GM21515 (cell line): ENCODE measurements around the gene SLC6A1.

ENCODE experiments used
- ATAC-seq: cut with Tn5 transposase; IDR thresholded peaks from one replicate; pipeline ENCODE4 v1.9.1; 2021; ENCODE audit not compliant: unreplicated experiment

Gene SLC6A1

DNA sequence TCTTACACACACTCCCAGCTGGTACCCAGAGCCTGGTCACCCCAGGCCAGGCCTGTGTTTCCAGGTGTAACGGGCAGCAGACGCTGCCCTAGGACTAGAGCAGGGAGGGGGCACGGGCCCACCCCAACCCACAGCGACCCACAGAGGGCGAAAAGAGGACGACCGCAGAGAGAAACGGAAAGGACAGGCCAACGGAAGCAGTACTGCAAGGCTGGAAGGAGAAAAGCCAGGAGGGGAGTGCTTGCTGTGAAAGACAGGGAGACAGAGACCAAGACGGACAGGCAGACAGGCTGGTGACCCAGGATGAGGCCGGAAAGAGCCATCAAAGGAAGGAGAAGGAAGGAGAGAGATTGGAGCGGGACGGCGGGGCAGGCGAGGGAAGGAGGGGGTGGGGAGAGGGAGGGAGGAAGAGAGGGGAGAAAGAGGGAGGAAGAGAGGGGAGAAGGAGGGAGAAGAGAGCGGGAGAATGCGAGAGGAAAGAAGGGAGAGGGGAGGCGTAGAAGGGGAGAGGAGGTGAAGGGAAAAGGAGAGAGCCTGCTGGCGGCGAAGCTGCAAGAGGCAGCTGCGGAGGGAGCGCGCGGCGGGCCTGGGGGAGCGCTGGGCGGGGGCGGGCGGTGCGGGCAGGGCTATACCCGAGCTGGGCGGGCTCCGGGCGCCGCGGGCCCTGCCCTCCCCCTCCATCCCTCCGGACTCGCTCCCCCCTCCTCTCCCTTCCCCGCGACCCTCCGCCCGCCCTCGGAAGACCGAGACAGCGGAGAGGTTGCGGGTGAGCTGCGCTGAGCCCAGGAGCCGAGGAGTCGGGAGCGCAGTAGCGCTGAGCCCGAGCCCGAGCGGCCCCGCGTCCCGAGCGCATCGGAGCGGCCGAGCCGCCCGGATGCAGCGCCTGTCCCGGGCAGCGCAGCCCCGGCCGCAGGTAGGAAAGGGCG, at the start of gene SLC6A1:
Gene SLC6A1 (plus strand): TSS at position 732 of the 926 bp plus-strand sequence. CDS start 24,464 bp downstream, outside the sequence.
- no peak for ATAC-seq

DNA sequence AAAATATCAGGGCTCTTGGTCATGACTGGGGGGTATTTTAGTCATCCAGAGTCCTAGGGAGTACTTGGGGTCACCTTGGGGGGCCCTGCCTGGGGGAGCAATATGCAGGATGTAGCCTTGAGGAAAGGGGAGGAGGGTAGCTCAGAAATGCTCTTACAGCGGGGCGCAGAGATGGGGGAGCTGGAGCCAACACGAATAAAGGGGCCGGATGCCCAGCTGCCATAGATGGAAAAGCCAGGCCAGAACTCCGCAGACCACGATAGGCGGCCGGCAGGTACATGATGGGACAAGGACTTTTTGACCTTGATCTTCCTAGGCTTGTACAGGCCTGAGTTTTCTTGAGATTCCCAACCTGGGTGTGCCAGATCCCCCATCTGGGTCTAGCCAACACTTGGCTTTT, 47.7 kb upstream of the SLC6A1 start:
- ATAC-seq, result no peak

DNA sequence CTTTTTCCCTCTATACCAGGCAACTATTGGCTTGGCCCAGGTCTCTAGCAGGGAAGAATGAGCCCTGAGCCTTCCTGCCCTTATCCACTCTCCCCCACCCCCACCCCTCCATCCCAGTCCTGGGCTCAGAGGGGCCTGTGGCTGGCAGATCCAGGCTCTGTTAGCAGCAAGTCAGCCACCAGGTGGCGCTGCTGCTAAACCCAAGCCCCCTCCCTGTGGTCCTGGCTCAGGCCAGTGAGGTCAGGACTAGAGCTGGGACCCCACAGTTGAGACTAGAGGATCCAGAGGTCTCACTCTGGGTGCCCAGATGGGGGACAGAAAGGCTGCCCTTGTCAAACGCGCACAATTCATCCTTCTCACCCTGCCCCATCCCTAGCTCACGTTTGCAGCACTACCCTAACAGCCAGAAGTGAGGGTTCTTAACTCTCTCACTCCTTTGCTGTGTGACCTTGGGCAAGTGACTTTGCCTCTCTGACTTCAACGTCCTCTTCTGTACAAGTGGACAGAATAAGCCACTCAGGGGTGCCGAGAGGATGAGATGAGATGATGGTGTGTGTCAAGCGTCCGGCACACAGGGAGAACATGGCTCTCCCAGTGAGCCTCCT, 46.8 kb upstream of the SLC6A1 start:
- ATAC-seq, result no peak

DNA sequence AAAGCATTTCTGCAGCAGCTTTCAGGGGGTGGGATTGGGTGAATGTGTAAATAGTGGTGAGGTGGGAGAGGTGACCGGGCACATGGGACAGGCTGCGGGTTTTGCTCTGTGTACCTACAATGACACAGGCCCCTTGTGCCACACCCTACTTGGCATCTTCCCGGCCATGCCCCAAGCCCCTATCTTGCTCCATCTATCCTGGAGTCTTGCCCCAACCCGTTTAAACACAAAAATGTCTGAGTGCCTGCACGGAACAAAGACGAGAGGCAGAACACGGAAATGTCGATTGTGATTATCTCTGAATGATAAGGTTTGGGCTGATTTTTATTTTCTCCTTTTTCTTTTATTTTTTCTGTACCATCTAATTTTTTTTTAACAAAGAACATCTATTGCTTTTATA, 46.0 kb upstream of the SLC6A1 start:
- no peak for ATAC-seq

DNA sequence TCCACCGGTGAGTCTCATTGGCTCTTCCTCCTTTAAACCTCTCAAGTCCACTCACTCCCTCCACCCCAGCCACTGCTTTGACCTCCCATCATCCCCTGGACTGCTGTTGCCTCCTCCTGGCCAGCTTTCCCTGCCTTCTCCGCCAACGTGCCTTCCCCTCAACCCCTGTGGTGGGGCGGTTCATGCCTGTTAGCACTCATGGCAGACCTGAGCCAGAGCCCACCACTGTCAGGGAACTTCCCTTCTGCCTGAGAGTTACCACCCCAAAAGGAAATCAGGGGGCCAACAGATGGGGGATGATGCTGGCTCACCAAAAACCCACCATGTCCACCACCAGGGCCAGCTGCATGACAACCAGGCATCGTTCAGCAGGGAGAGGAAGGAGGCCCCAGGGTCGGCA, 44.2 kb upstream of the SLC6A1 start:
- no peak for ATAC-seq

DNA sequence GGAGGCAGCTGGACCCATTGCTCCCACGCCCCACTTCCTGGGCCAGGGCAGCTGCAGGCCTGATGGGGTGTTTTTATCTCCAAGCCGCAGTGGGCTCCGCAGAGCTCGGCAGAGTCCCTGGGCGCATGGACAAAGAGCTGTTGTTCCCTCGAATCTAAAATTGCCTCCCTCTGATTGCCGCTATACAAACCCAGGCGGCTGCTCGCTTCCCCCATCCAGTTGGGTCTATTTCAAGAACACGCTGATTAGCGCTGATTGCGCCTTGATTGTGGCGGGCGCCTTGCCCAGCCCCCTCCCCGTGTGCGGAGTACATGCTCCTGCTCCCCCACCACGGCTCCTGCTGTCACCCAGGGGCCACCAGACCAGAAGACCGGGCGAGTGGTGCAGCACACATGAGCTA, 43.4 kb upstream of the SLC6A1 start:
- ATAC-seq, result no peak

DNA sequence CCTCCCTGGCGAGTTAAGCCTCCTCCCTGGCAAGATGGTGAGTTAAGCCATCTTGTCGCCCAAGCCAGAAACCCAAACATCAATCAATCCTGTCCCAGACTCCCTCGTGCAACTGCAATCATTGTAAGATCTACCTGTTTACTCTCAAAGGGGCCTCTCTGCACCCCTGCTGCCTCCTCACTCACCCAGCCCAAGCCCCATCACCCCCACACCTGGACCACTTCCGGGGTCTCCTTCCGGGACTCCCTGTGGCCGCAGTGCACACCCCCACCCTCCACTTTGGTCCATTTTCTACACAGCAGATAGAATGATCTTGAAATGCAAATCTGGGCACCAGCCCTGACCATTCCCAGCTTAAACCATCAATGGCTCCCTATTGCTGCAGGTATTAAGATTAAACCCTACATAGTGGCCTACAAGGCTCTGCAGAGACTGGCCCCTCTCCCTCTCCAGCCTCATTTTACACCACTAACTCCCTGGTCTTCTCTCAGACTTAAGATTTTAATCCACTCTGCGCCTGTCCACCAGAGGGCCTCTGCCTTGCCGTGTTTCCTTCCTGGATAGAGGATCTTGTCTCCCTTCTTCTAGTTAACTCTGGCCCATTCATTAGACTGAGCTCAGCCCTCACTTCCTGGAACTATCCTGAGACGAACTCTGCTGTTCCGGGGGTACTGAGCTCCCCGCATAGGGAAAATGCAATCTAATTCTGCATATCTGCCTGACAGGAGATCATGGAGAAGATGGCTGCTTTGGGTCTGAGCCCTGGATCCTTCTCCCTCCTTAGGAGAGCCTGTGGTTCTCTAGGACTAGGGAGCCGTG, 41.9 kb upstream of the SLC6A1 start:
- ATAC-seq, result no peak

DNA sequence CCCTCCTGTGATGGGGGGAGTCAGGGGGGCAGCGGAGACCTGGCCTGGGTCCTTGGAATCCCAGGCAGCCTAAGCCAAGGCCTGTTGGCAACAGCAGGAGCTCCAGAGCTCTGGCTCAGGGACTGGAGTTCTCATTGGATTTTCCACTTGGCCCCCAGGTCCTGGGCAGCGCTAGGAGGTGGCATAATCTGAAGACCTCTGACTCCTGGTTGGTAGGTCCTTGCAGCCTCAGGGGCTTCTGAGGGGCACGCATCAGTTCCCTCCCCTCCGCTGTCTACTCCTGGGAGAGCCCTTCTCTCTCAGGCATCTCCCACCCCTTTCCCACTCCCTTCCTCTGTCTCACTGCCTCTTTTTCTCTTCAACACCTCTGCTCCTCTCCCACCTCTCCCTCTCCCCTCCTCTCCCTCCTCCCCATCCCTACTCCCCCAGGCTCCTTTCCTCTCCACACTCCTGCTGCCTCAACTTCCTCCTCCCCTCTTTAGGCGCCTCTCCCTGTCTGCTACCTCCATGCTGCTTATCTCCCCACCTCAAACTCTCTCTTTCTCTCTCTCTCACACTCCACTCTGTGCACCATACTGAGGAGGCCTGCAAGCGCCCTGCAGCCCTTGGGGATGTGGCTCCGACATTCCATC, 41.1 kb upstream of the SLC6A1 start:
- ATAC-seq, result no peak

DNA sequence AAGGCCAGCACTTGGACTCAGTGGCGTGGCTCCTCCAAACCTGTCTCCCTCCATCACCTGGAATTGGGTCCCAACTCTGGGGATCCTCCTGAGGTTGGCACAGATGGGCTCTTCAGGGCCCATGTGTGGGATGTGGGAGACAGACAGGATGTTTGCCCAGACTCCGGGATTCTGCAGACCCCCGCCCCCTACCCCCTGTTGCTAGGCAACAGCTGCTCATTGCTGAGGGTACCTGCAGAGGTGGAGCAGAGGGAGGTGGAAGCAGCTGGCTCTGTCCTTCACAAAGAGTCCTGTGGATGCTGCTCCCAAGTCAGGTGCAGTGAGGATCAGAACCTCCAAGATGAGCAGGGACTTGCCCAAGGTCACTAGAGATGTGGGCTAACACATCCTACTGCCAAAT, 40.0 kb upstream of the SLC6A1 start:
- no peak for ATAC-seq

DNA sequence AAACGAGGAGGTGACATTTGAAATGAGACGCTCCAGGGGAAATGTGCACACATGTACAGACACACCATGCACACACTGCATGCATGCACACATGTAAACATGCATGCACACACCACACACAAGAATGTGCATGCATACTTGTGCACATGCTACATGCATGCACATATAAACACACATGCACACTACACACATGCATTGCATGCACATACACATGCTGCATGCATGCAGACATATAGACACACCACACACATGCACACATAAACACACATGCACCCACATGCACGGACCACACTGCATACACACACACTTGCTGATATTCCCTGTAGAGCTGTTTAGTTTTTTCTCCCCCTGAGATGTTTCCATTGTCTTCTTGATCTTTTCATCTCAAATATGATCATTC, 37.8 kb upstream of the SLC6A1 start:
- ATAC-seq, result no peak

DNA sequence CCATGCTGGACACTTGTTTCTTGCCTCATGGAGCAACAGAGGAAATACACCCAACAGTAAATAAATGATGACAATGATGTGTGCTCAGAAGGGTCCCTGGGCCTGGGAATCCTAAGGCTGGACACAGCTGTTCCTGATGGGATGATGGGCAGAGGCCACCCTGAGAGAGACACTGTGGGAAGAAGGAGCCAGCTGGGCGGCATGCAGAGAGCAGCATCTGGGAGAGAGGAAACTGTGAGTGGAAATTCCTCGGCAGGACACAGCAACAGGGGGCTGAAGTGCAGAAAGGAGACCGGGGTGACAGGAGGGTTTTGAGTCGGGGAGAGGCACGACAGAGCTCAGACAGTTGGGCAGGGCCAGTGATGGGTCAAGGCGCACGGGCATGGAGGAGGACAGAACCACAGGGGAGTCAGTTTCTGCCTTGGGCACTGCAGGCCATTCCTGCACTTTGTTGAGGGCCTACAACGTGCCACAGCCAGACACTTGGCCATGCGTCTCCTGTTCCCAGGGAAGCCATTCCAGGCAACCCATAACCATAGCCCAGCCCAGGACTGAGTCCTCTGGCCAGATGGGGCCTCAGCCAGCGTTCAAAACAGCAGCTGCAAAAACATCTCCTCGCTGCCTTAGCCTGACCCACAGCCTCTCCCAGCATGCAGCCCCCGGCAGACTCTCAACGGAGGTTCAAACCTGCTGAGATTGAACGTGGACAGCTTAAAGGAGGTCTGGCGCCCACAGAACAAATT, 36.7 kb upstream of the SLC6A1 start:
- no peak for ATAC-seq

DNA sequence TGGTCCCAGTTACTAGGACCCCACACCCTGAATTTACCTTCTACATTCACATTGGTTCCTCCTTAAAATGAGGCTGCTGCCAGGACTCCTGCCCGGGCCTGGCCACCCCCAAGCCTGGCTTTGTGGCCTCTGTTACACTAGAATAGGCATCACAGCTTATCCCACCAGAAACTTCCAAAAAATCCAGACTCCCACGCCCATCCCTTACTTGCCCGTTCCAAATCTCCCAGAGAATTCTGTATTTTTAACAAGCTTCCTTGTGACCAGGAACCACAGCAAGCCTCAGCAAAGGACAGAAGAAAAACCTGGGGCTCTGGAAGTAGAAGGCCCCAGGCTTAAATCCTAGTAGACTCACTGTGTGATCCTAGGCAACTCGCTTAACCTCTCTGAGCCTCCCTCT, 36.0 kb upstream of the SLC6A1 start:
- no peak for ATAC-seq

DNA sequence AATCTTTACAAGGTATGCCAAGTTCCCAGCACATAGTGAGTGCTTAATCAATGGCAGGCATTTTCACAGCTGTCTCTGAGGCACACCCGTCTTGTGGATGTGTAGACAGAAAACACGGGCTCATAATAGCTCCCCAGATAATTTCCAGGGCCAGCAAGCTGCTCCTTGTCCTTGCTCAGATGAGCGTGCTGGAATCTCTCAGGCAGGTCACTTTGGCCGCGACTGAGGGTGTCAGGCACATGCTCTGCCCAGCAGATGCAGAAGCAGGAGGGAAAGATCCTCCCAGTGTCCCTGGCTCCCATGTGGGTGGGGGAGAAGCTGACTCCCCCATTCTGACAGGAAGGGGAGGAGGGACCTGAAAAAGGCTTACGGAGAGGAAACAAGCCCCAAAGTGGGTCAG, 35.6 kb upstream of the SLC6A1 start:
- no peak for ATAC-seq

DNA sequence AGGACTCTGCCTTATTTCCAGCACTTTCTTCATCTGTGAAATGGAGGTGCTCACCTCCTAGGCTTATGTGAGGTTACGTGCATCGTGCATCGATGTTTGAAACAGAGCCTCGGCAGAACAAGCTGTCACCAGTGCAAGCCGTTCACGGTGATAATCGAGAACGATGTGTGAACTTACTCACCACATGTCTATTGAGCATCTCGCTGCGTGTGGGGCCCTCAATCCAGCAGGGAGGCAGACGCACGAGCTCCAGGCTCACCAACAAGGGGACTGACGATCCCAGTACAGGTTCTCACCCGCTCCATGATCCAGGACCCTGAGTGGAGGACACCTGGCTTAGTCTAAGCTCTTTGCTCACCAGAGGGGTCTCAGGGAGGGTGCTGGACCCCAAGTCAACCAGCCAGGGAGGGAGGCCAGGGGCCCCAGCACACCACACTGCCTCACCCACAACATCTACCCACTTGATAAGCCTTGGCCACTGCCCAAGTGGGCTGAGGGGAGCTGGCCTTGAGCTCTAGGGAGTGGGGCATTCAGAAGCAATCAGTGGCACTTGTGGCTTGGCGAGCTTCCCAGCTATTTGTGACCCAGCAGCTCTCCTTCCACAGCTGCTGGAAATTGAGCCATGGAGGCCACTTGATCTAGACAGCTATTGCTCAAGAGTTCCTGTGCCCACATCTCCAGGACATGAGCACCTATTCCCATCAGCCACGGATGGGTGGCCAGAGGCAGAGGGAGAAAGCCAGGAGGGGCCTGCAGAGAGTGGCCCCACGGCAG, 34.4 kb upstream of the SLC6A1 start:
- ATAC-seq, result no peak

DNA sequence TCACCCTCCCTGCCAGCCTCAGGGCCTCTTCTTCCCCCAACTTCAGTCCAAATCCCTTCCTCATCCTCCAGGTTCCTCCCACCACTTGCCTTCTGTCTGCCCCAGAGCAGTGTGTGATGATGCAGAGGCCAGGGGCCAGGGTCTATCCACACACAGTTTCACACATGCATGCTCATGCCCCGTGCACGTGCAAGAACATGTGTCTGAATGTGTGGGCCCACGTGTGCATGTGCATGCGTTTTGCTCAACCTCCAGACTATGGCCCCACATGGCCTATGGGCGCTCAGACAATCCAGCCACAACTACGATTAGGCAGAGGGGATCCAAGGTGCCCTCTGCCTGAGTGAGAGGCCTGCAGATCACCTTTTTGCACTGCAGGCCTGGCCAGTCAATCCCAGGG, 32.3 kb upstream of the SLC6A1 start:
- no peak for ATAC-seq

DNA sequence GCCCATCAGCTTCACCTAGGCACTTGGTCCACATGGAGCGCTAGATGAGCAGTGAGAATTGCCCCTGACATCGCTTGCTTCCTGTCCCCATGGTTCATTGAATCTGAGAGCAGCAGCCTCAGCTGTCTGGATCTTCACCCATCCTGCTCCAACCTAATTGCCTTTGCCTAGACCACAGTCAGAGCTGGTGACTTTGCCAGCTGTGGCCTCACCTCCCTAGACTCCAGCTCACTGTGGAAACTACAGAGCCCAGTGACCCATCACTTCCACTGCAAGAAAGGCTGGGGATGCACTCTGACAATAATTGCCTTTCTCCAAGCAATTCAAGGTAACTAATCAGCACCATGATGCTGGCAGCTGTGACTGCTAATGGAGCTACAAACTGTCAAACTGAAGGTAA, 30.6 kb upstream of the SLC6A1 start:
- no peak for ATAC-seq

DNA sequence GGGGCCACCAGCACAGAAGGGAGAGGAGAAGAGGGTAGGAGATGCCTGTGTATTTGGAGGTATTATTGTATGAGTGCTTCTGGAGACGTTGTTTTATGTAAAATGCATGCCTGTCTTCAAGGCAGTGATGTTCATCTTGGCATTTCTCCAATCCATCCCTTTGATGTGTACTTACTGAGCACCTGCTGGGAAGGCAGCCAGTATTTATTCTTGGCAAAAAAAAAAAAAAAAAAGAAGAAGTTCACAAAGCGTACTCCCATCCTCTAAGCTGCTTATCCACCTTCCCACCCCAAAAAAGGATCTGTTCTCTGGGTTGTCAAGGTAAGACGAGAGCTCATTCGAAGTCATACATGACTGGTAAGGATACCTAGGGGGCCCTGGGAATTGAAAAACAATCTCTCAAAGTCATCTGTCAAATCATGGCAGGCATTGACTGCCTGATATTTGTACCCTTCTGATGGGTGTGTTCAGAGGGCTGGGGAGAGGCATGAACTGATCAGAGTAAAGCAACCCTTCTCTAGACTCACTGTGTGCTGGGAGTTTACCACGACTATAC, 30.0 kb upstream of the SLC6A1 start:
- no peak for ATAC-seq

DNA sequence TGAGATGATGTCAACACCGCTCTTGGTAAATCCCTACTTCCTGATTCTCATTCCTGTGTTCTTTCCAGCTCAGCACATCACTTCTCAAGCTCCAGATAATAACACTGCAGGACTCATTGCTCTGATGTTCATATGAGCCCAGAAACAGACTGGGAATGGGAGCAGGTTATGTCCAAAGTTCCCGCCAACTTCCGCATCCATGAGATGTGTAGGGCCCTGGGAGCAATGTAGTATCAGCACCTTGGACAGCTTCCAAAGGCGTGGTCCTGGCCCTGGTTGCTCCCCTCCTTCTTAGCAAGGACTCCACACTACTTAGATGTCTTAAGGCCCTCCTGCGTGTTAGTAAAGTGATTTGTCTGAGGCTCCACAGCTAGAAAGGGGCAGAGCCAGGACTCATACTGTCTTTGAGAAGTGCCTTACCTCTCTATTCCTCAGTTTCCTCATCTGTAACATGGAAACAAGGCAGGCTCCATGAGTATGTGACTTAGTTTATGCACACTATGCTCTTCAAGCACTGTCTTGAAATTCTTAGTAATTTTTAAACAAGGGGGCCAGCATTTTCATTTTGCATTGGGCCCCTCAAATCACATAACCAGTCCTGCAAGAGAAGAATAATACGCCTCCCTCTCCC, 27.9 kb upstream of the SLC6A1 start:
- no peak for ATAC-seq

DNA sequence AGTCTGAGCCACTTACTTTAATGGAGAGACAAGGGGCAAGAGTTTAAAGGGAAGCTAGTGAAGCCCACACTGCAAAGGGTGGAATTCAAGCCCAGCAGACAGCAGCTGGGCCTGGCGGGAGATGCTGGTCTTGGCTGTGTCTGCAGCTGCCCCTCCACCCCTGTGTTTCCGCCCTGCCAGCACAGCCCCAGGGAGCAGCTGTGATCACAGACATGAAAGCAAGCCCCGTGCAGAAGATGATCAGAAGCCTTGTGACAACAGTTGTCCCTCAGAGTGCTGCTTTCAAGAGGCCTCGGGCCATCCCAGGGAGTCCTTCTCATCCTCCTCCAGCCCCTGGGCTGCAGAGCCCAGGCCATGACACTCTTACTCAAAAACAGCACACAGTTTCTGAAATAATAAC, 24.1 kb upstream of the SLC6A1 start:
- ATAC-seq, result no peak
